Upper lobe of left lung (tissue), 4 donors: ENCODE data around the gene CEACAM19.

Experiments used
- CTCF ChIP-seq, 6 experiments: fragments of 450-650 bp in 4 of 6; fragments of 200-600 bp in 2 of 6; sonication (generic) in 2 of 6; IDR thresholded peaks; one replicate each; pipeline ENCODE4 v1.5.1; 2016 to 2019; ENCODE audit warnings: antibody characterized with exemption in 6 of 6
- POLR2A ChIP-seq, 4 donors: fragments of 450-650 bp; IDR thresholded peaks; one replicate each; pipeline ENCODE4 v1.5.1; 2016 to 2017; ENCODE audit warnings: antibody characterized with exemption in 4 of 4, mild to moderate bottlenecking in 2 of 4

- no peak for TF ChIP-seq POLR2A (IDR thresholded peaks at IDR 0.05)
- TF ChIP-seq CTCF (IDR thresholded peaks at IDR 0.05), result no peak
Measured at GRCh38 chr19:44642377-44642776, 28.9 kb upstream of the CEACAM19 start.
